ENCODE measurements around the gene ARMC6. TPM values are rescaled to one million over a fixed set of nuclear protein-coding genes. Genes with fewer than 3 reads are reported as not detected.

Gene ARMC6
- total RNA-seq, 1 donor from 2014 or later: 34.7 TPM

DNA sequence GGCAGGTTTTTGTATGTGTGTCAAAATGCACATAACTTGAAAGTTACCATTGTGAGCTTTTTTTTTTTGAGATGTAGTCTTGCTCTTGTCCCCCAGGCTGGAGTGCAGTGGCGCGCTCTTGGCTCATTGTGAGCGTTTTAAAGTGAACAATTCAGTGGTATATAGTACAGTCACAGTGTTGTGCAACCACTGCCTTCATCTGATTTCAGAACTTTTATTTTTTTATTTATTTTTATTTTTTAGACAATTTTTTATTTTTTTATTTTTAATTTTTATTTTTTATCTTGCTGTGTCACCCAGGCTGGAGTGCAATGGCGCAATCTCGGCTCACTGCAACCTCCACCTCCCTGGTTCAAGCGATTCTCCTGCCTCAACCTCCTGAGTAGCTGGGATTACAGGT lies 45.4 kb downstream of the ARMC6 start:
- H3K9me3 ChIP-seq: no peaks in the 10 kb centered on the region
- TF ChIP-seq, protein P1, sequence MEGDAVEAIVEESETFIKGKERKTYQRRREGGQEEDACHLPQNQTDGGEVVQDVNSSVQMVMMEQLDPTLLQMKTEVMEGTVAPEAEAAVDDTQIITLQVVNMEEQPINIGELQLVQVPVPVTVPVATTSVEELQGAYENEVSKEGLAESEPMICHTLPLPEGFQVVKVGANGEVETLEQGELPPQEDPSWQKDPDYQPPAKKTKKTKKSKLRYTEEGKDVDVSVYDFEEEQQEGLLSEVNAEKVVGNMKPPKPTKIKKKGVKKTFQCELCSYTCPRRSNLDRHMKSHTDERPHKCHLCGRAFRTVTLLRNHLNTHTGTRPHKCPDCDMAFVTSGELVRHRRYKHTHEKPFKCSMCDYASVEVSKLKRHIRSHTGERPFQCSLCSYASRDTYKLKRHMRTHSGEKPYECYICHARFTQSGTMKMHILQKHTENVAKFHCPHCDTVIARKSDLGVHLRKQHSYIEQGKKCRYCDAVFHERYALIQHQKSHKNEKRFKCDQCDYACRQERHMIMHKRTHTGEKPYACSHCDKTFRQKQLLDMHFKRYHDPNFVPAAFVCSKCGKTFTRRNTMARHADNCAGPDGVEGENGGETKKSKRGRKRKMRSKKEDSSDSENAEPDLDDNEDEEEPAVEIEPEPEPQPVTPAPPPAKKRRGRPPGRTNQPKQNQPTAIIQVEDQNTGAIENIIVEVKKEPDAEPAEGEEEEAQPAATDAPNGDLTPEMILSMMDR (IDR thresholded peaks at IDR 0.05): no peak
- intact Hi-C loops (cut with DNase I): no loop called here
- no peak overlapping the region for H3K4me3 ChIP-seq
- DNase-seq (ENCODE audit: low spot score in 2 of 2): no peak
- H3K27me3 ChIP-seq: no peaks in the 10 kb centered on the region
- peaks cover 0 to 5% of the 10 kb centered on the region in 2 donors for H3K36me3 ChIP-seq
- H3K4me1 ChIP-seq: no peaks in the 10 kb centered on the region
- no peak overlapping the region for H3K27ac ChIP-seq

DNA sequence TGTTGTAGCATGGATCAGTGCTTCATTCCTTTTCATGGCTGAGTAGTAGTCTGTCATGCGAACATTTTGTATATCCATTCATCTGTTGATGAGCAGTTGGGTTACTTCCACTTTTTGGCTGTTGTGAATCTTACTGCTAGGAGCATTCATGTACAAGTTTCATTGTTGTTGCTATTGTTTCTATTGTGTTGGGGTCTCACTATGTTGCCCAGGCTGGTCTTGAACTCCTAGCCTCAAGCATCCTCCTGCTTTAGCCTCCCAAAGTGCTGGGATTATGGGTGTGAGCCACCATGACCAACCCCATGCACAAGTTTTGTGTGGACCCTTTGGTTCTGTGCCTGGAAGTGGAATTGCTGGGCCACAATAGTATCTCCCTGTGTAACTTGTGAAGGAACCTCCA lies 46.2 kb downstream of the ARMC6 start:
- Histone ChIP-seq H3K4me1 (no peaks in the 10 kb centered on the region), H3K4me3 (no peak overlapping the region), H3K9me3 (no peaks in the 10 kb centered on the region), H3K27me3 (no peaks in the 10 kb centered on the region), H3K27ac (no peak overlapping the region), H3K36me3 (peaks cover 0 to 5% of the 10 kb centered on the region in 2 donors)
- TF ChIP-seq, protein P1 (IDR thresholded peaks at IDR 0.05): no peak
- DNase-seq (ENCODE audit: low spot score in 2 of 2): no peak
- intact Hi-C loops (cut with DNase I): no loop called here

DNA sequence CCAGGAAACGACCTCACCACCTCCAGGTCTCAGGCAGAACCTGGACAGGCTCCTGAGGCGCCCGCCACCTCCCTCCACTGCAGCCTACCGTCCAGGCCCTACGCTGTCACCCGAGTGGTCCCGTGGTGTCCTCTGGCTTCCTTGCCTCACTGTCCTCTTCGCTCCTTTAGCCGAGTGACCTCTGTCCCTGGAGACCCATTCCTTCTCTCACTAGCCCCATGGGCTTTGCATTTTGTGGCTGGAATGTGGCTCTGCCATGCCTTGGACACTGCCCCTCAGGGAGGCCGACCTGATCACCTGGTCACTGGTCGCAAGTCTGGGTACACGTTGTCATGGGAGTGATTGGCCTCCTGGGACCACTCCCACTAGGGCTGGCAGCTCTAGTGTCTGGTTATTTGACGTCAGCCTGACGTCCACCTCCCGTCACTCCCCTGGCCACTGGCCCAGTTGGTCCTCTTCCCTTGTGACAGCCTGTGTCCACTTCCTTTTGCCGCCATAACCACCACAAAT lies 48.3 kb downstream of the ARMC6 start:
- no peak overlapping the region for H3K4me3 ChIP-seq
- intact Hi-C loops (cut with DNase I): no loop called here
- no peaks in the 10 kb centered on the region for H3K9me3 ChIP-seq
- H3K36me3 ChIP-seq: peaks cover 0 to 5% of the 10 kb centered on the region in 2 donors
- TF ChIP-seq, protein P1 (IDR thresholded peaks at IDR 0.05): no peak
- no peaks in the 10 kb centered on the region for H3K27me3 ChIP-seq
- DNase-seq (ENCODE audit: low spot score in 2 of 2): no peak
- no peak overlapping the region for H3K27ac ChIP-seq
- H3K4me1 ChIP-seq: no peaks in the 10 kb centered on the region

DNA sequence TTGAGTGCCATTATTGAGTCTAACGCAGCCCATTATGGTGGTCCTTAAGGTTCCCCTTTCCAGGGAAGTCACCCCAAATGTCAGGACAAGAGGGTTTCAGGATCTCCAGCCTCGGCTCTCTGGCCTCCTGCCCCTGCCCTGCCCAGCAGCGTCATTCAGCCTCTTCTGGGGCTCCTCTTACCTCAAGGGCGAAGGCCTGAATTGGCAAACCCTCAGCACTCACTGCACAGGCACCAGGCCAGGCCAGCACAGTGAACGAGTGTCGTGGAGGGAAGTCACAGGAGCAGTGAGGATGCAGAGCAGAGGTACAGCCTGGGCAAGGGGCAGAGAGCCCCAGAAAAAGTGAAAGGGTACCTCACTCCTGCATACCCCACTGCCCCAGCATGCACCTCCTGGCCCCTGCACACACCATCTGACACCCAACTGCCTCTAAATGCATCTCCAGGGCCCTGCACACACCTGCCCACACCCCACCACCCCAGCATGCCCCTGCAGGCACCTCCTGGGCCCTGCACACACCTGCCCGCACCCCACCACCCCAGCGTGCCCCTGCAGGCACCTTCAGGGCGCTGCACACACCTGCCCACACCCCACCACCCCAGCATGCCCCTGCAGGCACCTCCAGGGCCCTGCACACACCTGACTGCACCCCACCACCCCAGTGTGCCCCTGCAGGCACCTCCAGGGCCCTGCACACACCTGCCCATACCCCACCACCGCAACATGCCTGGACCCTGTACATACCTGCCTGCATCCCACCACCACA lies 50.2 kb downstream of the ARMC6 start:
- TF ChIP-seq, protein P1 (IDR thresholded peaks at IDR 0.05): no peak
- H3K4me1 ChIP-seq: no peaks in the 10 kb centered on the region
- H3K27me3 ChIP-seq: no peaks in the 10 kb centered on the region
- no peaks in the 10 kb centered on the region for H3K36me3 ChIP-seq
- intact Hi-C loops (cut with DNase I): no loop called here
- no peak for DNase-seq (ENCODE audit: low spot score in 2 of 2)
- H3K9me3 ChIP-seq: no peaks in the 10 kb centered on the region
- no peak overlapping the region for H3K27ac ChIP-seq
- no peak overlapping the region for H3K4me3 ChIP-seq

DNA sequence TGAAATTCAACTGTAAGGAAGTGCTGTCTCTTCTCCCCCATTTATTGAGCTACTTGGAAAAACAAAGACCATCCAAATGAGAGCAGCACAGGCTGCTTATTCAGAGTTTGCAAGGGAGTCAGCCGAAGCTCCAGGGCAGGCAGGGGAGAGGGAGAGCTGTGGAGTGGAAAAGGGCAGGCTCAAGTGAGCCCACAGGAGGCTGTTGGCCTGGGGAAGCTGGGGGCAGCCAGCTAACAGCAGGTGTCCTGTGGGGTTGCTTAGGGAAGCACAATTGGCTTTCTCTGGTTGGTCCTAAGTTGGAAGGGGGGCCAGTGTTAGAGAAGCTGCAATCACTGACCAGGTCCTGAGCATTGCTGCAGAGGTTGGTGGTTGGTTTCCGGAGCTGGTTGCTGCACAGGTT lies 54.3 kb downstream of the ARMC6 start:
- H3K4me3 ChIP-seq: no peak overlapping the region
- TF ChIP-seq, protein P1 (IDR thresholded peaks at IDR 0.05): no peak
- intact Hi-C loops (cut with DNase I): no loop called here
- H3K36me3 ChIP-seq: no peaks in the 10 kb centered on the region
- H3K4me1 ChIP-seq: no peaks in the 10 kb centered on the region
- H3K9me3 ChIP-seq: no peaks in the 10 kb centered on the region
- H3K27me3 ChIP-seq: no peaks in the 10 kb centered on the region
- no peak overlapping the region for H3K27ac ChIP-seq
- no peak for DNase-seq (ENCODE audit: low spot score in 2 of 2)

Data from ascending aorta (tissue), 2 donors.